Measurements from ENCODE around the gene MAMLD1.

DNA sequence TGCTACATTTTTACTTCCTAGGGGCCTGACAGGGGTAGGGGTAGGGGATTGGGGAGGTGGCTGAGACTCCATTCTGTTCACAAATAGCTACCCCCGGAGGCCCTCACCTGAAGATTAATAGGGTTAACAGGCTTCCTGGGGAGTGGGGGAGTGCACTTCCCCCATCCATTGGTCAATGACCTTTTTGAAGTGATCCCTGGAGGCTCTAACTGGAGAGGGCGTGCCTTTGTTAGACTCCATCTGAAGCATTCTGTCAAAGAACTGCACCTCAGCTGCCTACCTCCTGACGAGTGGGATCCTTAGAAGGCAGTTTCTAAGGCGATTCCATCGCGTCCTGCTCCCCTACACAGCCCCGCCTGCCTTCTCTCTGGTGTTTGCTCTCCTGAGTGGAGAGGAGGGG is 195.3 kb downstream of the MAMLD1 start:
- TF ChIP-seq YY1 (IDR thresholded peaks at IDR 0.05; ENCODE audit: insufficient read depth, insufficient read length) (no peak), SUZ12 (IDR thresholded peaks at IDR 0.05; ENCODE audit: extremely low read depth, insufficient read depth, insufficient read length) (no peak), ZNF274 (IDR thresholded peaks at IDR 0.05; ENCODE audit: low read depth, low read length) (no peak)
